AG10803 (cell line): ENCODE results near the gene TMCO5A.
A peak's percentile ranks its signal among the peaks of the same experiment; 100 is the strongest.

Experiments
- DNase-seq: peaks from one replicate; pipeline ENCODE4 v3.0.0; 2010; ENCODE audit warnings: low read depth
- H3K4me3 ChIP-seq: 2 replicates; pipeline ENCODE4 v1.5.1; 2011; ENCODE audit warnings: mild to moderate bottlenecking, low read length, control low read depth
- CTCF ChIP-seq: conservative IDR thresholded peaks from 2 replicates; pipeline ENCODE4 v1.5.1; 2011; ENCODE audit warnings: mild to moderate bottlenecking, low read length, control low read depth, inconsistent platforms

TMCO5A gene

GRCh38 chr15:37929238-37929637 lies 5.2 kb upstream of the TMCO5A start:
- TF ChIP-seq CTCF = no peak
- H3K4me3 ChIP-seq = no peak overlapping the region
- DNase-seq = no peak

- no peak overlapping the region for H3K4me3 ChIP-seq
- DNase-seq = peak; percentile 16
- no peak for TF ChIP-seq CTCF
Observed at GRCh38 chr15:37931321-37931720, 3.1 kb upstream of the TMCO5A start.

GRCh38 chr15:37931868-37932267 lies 2.6 kb upstream of the TMCO5A start:
- TF ChIP-seq CTCF = no peak
- no peak overlapping the region for H3K4me3 ChIP-seq
- DNase-seq = peak; percentile 34

- no peak overlapping the region for H3K4me3 ChIP-seq
- no peak for TF ChIP-seq CTCF
- no peak for DNase-seq
Observed at GRCh38 chr15:37932549-37932948, 1.9 kb upstream of the TMCO5A start.

GRCh38 chr15:37933666-37934065 lies 774 bp upstream of the TMCO5A start:
- TF ChIP-seq CTCF = no peak
- DNase-seq = peak; percentile 51
- no peak overlapping the region for H3K4me3 ChIP-seq

- no peak overlapping the region for H3K4me3 ChIP-seq
- TF ChIP-seq CTCF = no peak
- no peak for DNase-seq
Observed at GRCh38 chr15:37940876-37941275, 6.4 kb downstream of the TMCO5A start.

- no peak overlapping the region for H3K4me3 ChIP-seq
- DNase-seq = no peak
- TF ChIP-seq CTCF = no peak
Observed at GRCh38 chr15:37941779-37942178, 7.3 kb downstream of the TMCO5A start.
